Fibroblast of peridontal ligament (primary cell): ENCODE measurements around the gene PDIA6.
"Not testable (repeated sequence)": the region's sequence is repeated elsewhere in the genome, so short reads cannot be mapped to it uniquely, and the experiment has no call there.

Experiments
- DNase-seq: peaks from one replicate; pipeline ENCODE4 v3.0.0-alpha.2; 2010; ENCODE audit errors: extremely low read depth

Gene PDIA6

DNA sequence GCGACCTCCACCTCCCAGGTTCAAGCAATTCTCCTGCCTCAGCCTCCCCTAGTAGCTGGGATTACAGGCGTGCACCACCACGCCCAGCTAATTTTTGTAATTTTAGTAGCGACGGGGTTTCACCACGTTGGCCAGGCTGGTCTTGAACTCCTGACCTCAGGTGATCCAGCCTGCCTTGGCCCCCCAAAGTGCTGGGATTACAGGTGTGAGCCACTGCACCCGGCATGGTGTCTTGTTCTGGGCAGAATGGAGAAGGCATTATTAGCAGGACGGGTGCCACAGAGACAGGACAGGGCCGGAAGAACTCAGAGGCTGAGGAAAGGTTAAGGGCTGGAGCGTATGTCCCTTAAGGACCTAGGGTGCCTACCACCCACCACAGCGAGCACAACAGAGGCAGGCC lies 31.8 kb downstream of the PDIA6 start:
- DNase-seq = not testable (repeated sequence)

DNA sequence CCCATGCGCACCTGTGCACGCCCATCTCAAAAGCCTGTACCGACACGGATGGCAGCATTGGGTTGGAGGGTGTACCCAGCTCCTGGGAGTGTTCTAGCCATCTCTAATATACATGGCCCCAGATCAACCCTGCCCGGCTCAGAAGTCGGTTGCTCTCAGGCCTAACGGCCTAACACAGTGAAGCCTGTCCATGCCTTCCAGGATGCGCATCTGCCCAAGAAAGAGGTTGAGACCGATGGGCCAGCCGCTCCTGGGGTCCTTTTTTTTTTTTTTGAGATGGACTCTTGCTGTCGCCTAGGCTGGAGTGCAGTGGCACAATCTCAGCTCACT lies 32.1 kb downstream of the PDIA6 start:
- DNase-seq = no peak

DNA sequence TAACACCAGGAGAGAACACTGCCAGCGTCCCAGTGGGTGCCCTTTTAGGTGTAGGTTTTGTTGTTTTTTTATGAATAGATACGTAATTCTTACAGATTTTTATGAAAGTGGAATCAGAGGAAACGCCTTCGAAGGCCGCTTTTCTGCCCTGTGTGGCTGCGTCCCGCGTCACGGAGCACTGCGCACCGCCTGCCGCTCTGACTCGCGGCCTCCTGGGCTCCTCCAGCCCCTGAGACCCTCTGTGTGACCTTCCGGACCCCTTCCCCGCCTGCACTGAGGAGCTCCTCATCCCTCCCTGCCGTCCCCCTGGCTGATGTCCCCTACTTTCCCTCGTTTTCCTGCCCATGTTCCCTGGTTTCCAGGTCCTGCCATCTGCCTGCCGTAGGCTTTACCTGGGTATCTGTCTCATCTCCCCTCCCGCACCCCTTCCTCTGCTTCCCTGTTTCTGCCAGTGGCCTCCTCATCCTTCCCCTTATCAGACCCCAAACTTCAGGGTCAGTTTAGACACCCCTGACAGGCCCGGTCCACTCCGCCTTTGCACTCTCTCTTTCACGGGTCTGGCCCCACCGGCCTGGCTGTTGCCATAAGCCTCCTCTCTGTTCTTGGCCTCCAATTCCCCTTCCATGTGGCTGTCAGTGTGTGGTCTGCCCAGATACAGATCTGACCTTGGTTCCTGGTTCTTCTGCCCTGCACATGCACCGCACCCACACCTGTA lies 32.7 kb downstream of the PDIA6 start:
- DNase-seq = no peak

DNA sequence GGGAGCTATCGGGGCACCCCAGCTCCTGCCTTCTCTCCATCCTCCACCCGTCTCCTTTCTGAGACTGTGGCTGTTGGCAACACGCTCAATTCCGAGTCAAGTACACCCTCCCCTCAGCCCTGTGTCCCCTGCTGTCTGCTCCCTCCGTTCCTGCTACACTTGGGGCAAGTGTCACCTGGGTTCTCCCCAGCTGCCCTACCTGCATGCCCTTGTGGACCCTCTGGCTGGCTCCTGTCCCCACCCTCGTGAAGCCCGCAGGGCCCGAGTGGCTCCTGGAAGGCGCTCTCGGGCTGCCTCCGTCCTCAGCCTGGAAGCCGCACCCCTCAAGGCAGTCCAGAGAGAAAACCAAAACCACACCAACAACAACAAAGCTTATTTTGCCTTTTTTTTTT lies 33.9 kb downstream of the PDIA6 start:
- no peak for DNase-seq

DNA sequence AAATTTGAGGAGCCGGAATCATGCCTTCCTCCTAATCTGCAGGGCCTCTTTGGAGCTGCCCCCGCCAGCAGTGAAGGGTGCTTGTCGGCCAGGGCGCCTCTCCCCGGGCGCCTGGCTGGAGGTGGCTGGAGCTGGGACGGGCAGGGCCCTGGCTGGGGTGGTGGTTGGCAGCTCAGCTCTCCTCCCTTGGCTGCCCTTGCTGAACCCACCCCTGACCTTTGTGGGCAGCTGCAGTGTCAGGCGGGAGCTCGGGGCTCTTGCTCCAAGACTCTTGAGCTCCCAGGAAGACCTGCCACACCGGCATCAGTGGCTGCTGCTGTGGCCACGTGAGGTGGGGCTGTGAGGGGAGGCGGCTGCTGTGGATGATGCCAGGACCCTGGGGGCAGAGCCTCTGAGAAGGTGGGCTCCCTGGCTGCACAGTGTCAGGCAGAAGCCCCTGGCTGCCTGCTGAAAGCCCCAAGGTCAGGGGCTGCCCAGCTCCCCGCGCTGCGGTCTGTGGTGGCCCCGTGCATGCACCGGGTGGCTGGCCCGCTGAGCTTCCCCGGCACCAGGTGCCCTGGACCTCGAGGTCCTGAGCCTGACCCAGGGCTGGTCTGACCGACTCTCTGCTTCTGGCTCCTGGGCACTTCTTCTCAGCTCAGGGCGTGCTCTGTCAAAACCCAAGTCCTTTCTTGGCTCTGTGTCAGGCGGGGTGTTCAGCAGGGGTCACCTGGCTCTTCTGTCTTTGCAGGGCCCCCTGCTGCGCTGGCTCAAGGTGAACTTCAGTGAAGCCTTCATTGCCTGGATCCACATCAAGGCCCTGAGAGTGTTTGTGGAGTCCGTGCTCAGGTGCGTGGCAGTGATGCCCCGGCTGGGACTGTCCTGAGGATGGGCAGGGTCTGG lies 34.5 kb downstream of the PDIA6 start:
- no peak for DNase-seq

DNA sequence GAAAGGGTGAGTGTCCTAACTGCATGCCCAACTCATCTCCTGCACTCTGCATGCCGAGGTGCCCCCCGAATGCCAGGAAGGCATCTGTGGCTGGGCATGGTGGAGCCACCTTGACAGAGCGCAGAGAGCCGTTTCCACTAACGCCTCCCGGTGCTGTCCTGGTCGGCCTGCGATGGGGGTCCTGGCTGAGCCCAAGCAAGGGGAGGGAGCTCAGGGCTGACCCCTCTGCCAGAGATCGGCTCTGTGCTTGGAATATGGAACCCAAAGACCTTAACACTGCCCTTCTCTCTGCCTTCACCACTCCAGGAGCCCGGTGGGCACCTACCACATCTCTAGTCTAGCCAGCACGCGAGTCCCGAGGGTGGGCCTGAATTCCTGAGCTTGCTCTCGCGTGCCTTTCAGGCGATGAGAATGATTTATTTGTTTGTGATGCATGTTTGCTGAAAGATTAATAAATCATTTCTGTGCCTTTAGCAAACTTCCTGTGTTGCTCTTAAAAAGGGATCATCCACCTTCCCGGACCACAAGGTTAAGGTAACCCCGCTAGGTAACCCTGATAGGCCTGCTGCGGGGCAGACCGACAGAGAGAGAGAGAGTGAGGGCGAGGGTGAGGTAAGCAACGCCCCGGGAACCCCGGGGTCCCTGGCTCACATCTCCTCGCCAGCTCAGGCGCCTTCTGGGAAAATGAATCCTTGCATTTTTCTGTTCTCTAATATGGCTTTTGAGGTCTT lies 35.3 kb downstream of the PDIA6 start:
- no peak for DNase-seq

DNA sequence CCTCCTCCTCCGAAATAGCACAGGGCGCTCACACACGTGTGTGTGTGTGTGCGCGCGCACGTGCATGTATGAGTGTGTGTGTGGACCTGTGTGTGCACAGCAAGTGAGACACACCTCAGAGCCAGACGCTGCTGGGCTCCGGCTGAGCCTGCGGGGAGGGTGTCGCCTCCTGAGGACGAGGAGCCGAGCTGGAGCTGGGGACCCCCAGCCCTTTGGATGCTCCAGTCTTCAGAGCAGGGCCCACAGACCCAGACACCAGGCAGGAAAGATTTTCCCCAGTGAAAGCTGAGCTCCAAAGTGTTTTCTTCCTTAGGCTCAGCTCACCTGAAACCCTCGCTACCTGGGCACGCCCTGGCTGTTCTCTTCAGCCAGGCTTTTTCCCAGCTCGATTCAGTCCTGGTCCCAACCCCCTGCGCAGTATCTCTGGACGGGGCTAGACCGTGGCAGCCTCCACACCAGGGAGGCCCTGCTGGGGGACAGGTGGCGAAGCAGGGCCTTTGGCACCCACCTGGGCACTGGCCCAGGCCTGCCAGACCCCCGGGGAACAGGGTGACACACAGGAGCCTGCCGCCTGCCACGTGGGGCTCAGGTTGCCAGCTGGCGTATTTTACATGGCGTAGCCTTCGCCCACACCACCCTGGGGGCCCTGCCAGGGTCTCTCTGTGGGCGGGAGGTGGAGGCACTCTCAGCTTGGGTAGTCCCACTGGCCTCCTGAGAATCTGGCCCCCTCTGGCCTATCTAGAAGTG lies 36.2 kb downstream of the PDIA6 start:
- DNase-seq = no peak

DNA sequence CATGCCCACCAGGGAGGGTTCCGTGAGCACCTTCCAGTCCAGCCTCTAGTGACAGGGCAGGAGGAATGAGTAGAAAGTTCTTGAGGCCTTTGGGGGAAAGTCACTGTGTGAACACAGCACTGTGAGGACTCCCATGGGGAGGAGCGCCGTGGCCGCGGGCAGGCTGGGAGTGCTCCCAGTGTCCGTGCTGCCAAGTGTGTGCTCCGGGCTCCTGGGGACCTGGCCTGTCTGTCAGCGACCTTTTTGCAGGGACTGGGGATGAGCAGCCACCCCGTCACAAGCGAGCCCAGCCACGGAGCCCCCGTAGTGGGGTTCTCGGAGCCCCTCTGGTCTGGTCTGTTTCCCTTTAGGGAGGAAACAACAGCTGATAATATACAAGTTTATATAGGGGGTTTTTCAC lies 36.8 kb downstream of the PDIA6 start:
- DNase-seq = no peak

DNA sequence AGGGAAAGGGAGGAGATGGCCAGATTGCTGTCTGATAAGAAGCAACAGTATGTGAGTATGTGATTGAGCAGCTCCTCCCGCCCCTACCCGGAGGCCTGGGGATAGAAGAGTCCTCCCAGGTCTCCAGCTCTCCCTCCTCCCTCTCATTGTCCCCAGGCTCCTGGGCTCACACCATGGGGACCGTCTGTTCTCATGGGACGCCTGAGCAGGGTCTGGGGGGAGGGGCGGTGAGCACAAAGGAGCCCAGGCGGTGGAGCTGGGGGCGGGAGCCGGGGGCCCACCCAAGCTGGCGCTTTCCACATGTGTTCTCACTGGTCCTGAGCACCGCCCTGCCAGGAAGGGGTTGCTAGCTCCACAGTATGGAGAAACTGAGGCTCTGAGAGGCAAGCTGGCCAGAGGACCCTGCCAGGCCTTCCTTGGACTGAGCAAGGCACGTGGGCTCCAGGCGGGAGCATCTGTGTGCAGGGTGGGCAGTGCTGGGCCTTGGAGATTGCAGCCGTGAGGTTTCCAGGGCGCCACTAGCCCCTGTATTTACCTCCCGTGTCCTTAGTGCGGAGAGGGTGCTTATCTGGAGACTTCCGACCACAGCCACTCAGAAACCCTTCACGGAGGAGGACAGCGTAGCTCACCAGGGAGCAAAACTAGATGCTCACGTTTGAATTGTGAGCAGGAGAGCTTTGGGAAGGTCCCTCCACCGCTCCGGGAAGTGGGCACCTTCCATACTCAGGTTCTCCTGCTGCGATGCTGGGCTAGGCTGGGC lies 37.4 kb downstream of the PDIA6 start:
- DNase-seq = no peak

DNA sequence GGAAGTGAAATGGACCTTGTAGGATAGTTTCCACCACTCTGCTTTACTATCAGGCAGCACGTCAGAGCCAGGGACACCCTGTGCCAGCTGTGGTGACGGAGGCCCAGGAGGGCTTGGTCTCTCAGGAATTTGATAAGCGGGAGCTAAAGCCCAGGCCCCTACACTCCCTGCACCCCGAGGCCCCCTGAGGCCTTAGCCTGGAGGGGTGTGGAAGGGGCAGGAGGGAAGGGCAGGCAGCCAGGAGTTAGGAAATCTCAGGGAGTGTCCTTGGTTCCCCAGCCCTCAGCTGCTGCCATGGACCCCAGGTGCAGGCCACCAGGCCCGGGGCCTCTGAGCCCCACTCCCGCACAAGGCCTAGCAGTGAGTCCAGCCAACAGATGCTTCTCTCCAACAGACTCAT lies 38.2 kb downstream of the PDIA6 start:
- no peak for DNase-seq

DNA sequence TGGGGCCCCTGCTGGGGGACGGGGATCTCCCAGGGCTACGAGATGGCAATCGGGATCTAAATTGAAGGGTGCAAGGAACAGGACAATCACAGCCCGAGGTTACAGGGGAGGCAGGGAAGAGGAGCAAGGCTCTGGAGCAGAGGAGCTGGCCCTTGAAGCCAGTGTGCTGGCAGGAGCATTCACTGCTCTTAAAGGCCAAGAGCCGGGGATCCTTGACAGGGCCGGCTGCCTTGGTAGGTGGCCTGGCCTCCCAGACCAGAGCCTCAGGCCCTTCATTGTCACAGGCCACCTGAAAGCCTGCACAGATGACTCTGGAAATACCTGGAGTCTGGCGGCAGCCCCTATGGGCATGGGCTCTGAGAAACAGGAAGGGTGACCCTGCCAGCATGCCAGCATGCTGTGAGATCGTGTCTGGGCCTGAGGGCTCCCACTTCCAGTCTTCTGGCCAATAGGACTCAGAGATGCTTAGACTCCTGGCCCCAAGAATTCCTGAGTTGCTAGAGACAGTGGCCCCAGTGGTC lies 38.7 kb downstream of the PDIA6 start:
- no peak for DNase-seq

DNA sequence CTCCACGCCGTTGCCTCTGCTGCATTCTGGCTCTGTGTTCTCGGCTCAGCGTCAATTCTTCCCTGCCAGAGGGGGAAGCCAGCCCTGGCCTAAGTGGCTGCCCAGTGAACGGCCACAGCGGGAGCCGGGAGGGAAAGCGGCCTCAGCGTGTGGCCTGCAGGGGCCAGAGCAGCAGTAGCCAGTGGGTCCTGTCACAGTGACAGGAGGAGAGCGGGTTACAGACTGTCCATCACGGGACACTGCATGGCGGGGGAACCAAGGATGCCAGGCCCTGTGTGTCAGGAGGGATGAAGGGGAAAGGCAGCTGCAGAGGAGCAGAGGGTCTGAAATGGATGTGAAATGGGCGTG lies 39.7 kb downstream of the PDIA6 start:
- DNase-seq = no peak

DNA sequence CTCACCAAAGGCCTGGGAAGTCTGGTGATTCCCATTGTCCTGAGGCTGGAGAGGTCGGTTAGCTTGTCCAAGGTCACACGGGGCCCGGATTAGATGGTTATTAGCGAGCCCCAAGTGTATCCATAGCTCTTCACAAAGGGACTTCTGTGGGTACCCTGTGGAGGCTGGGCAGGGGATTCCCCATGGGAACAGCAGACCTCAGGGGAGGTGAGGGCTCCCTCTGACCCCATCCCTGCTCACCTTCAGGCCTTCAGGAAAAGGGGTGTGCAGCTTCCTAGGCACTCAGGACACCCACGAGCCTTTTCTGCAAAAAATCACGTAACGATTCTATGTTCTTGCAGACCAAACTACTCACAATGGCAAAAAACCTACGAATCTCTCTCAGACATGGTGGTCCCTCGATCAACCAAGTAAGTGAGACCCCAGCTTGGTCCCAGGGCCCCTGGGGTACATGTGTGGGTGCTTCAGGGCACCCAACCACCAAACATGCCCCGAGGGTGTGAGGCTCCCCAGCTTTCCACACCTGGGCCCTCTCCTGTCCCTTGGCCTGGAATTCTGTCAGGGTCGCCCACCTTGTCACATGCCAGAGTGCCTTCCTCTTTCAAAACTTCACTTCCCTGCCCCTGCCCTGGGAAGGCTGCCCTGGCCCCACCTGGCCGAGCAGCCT lies 40.3 kb downstream of the PDIA6 start:
- no peak for DNase-seq

DNA sequence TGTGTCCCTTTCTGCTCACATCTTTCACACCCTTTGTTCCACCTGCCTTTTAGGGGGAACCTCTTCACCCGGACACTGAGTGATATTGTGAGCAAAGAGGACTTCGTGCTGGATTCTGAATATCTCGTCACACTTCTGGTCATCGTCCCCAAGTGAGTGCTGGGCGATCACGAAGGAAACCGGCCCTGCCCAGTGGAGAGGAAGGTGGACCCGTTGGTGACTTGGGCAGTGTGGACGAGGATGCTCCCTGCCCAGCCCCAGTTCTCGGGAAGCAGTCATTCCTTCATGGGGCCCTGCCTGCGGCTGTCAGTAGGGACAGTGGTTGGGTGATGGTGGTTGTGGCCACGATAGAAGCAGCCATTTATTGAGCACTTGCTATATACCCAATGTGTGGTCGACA lies 40.8 kb downstream of the PDIA6 start:
- DNase-seq = no peak

DNA sequence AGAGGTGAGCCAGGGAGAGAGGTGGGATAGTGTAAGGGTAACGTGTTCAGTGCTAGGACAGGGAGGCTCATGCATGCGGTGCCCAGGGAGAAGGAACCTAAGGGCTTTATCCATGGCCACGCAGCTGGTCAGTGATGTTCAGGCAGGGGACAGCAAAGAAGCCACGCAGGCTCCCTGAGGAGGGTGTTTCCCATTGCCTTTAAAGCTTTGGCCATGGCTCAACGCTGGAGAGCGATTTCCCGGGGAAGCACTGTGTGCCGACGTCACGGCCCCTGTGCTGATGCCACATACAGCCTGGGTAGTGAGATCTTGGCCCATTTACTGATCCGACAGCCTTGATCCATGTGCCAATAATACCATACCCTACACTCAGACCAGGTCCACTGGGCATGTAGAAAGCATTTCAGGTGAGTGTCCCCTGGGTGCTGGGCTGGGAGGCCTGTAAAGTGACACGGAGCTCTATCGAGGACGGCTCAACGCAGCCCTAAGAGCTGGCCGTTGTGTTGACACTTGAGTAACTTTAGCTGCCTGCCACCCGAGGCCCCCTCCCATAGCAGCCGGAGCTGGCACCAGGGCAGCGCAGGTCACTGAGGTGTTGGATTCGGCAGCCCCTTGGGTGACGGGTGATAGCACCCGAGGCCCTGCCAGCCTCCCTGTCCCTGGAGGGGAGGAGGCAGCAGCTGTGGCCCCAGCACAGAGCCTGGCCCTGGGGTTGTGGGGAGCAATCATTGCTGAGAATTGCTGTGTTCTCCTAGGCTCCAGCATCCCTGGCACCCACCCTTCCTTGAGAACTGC lies 41.4 kb downstream of the PDIA6 start:
- no peak for DNase-seq

DNA sequence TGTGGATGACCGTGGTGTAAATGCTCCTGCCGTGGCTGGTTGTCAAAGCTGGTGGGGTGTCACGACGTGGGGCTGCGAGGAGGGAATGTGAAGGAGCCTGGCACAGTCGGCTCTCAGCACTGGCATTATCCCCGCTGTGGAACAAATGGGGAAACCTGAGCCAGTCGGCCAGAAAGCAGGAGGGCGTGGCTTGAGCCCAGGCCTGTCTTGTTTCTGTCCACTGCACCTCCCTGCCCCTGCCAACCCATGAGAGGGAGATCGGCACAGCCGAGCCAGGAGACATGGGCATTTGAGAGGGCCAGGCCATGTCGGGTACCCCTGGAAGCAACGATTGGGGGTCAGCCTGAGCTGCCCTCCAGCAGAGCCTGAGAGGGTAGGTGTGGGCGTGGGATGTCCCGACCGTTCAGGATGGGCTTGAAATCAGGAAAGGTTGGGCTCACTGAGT lies 44.5 kb downstream of the PDIA6 start:
- DNase-seq = no peak

DNA sequence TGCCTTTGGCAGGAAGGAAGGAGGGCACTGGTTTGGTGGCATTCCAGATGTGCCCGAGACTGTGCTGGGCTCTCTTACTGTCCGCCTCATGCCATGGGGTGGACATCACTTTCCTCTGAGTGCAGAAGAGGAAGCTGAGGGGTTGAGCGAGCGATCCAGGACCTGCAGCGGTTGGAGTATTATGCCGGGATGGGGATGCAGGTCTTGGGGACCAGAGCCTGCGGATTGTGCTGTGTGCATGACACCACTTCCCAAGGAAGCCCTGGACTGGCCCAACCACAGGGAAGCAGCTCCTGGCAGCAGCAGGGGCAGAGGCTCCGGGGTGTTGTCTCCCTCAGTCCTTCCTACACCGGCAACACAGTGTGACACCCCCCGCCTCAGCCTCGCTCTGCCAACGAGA lies 46.7 kb downstream of the PDIA6 start:
- no peak for DNase-seq

DNA sequence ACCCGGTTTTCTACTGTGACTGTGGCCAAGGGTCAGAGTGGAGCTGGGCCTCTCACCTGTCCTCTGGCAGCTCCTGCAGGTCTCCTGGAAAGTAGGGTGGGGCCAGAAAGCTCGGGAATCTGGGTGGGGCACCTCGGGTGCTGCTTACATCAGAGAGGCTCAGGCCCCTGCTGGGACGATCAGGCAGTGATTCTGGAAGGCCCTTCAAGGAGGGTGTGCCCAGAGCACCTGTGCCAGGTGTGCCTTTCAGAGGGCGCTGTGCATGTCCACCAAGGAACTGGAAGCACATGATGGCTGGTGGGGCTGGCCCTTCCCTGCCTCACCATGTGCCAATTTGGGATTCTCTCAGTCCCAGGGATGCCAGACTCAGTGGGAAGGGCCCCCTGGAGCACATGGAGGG lies 47.1 kb downstream of the PDIA6 start:
- no peak for DNase-seq

DNA sequence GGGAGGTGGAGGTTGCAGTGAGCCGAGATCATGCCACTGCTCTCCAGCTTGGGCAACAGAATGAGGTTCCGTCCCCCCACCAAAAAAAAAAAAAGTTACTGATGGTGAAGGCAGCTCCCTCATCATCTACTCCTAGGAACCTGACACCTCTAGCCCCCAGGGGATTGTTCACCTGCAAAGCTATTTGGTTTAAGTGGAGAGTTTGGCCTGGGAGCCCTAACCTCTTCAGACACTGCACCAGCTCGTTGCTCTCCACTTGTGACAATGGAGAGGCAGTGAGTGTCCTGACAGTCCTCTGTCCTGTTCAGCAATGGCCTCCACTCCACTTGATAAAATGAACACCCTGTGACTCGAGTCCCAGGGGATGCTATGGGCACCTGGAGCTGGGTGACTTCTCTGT lies 47.7 kb downstream of the PDIA6 start:
- DNase-seq = no peak
